Measurements from ENCODE around the gene GPR22. TPM values are rescaled to one million over a fixed set of nuclear protein-coding genes. Genes with fewer than 3 reads are reported as not detected.

Gene GPR22
- total and polyA plus RNA-seq, 10 of the 15 experiments (the other 5 are each of a cell fraction or from before 2014, with no cell fraction given), result 0.11 to 0.71 (median 0.47) TPM; not detected in 6

- no peak for TF ChIP-seq HDGF (IDR thresholded peaks at IDR 0.05)
- no peak for TF ChIP-seq TCF12 (IDR thresholded peaks at IDR 0.05; ENCODE audit: low read depth, low read length)
- TF ChIP-seq TCF3 (IDR thresholded peaks at IDR 0.05; ENCODE audit: borderline replicate concordance, insufficient read depth, low read depth, low read length), result no peak
- no peak for TF ChIP-seq REST (IDR thresholded peaks at IDR 0.05; ENCODE audit: low read depth, low read length)
- TF ChIP-seq RUNX3 (IDR thresholded peaks at IDR 0.05; ENCODE audit: low read length), result no peak
These were observed 34.1 kb upstream of the GPR22 start (continued) for GRCh38 chr7:107435749-107436148.

GRCh38 chr7:107439025-107439424, 30.8 kb upstream of the GPR22 start:
- BruUV-seq (replicated peaks), result no TSS peak
- Histone ChIP-seq H3K79me2 (ENCODE audit: control insufficient read depth, insufficient read depth, low read length) (no peaks in the 10 kb centered on the region), H2AFZ (ENCODE audit: control insufficient read depth, low read depth, low read length) (no peak overlapping the region), H3K27me3 (replicated peaks in 1 of 2; ENCODE audit: control insufficient read depth in 2 of 2, insufficient read depth in 2 of 2, low read length in 1 of 2) (no peaks in the 10 kb centered on the region), H3K4me2 (ENCODE audit: control insufficient read depth, insufficient read depth) (no peak overlapping the region), H3K36me3 (ENCODE audit: control insufficient read depth in 2 of 2, insufficient read depth in 2 of 2, low read length in 1 of 2) (no peaks in the 10 kb centered on the region), H3K9ac (ENCODE audit: control insufficient read depth, insufficient read depth, low read length) (no peak overlapping the region), H3K9me3 (replicated peaks; ENCODE audit: control insufficient read depth, insufficient read depth, low read length) (peaks cover 2% of the 10 kb centered on the region; the same call in 1 of the 3 replicates), H4K20me1 (ENCODE audit: control insufficient read depth, insufficient read depth) (no peaks in the 10 kb centered on the region), H3K4me1 (ENCODE audit: control insufficient read depth, insufficient read depth, low read length) (no peaks in the 10 kb centered on the region), H3K4me3 (no peak overlapping the region), H3K27ac (ENCODE audit: control insufficient read depth, insufficient read depth) (no peak overlapping the region)
- ATAC-seq, result no peak
- ChIA-PET SMC1A (ENCODE audit: uncharacterized antibody, unreplicated experiment) (no interaction called here), POLR2A (no interaction called here), RAD21 (ENCODE audit: unreplicated experiment) (no interaction called here), CTCF (no interaction called here)
- 96% methylated on average over 5 of the region's 5 CpGs for WGBS (ENCODE audit: insufficient coverage, insufficient replicate concordance, low lambda C conversion rate, missing lambda C conversion rate)
- no peak for DNase-seq (ENCODE audit: low read depth, low spot score)
- no peak for FAIRE-seq
- intact Hi-C loops (cut with micrococcal nuclease; ENCODE audit: unreplicated experiment) (no loop called here), in situ Hi-C loops (cut with MboI) (no loop called here)
- TF ChIP-seq ETV6 (conservative IDR thresholded peaks at IDR 0.05 in 1 of 2, IDR thresholded peaks at IDR 0.05 in 1 of 2; ENCODE audit: borderline replicate concordance in 1 of 2, low read depth in 1 of 2) (no peak), SMC3 (IDR thresholded peaks at IDR 0.05; ENCODE audit: borderline replicate concordance, low read length) (no peak), E2F8 (IDR thresholded peaks at IDR 0.05; ENCODE audit: low read depth, partially characterized antibody) (no peak), SREBF1 (IDR thresholded peaks at IDR 0.05; ENCODE audit: low read length) (no peak), ZNF622 (IDR thresholded peaks at IDR 0.05) (no peak), ESRRA (IDR thresholded peaks at IDR 0.05; ENCODE audit: low read length) (no peak), ATF7 (IDR thresholded peaks at IDR 0.05; ENCODE audit: low read depth) (no peak), EP300 (IDR thresholded peaks at IDR 0.05; ENCODE audit: borderline replicate concordance in 1 of 2, control insufficient read depth in 1 of 2, low read depth in 2 of 2, low read length in 2 of 2) (no peak), USF1 (IDR thresholded peaks at IDR 0.05; ENCODE audit: borderline replicate concordance, extremely low read length, insufficient read depth, low read depth, low read length) (no peak)

Data from GM12878 (cell line).